Lower lobe of right lung (tissue), 2 donors: ENCODE results near the gene PDSS2. TPM values are rescaled to one million over a fixed set of nuclear protein-coding genes. Genes with fewer than 3 reads are reported as not detected.

Source experiments
- ATAC-seq, 2 donors: fragments of 200-7000 bp; cut with Tn5 transposase; one replicate each; pipeline ENCODE4 v1.9.1; 2020 to 2022; ENCODE audit warnings: mild to moderate bottlenecking in 2 of 2, moderate library complexity in 2 of 2
- DNase-seq: peaks from one replicate; pipeline ENCODE4 v3.0.0-alpha.2; 2020
- H3K27ac ChIP-seq: fragments of 200-600 bp; one replicate; pipeline ENCODE4 v1.8.0; 2022
- H3K27me3 ChIP-seq: fragments of 200-600 bp; one replicate; pipeline ENCODE4 v1.8.0; 2022; ENCODE audit warnings: low read depth
- H3K36me3 ChIP-seq: fragments of 200-600 bp; one replicate; pipeline ENCODE4 v1.8.0; 2022; ENCODE audit warnings: mild to moderate bottlenecking
- H3K4me1 ChIP-seq: fragments of 200-600 bp; one replicate; pipeline ENCODE4 v1.8.0; 2022
- H3K4me3 ChIP-seq: fragments of 200-600 bp; one replicate; pipeline ENCODE4 v1.8.0; 2022; ENCODE audit warnings: mild to moderate bottlenecking
- H3K9me3 ChIP-seq: fragments of 200-600 bp; one replicate; pipeline ENCODE4 v1.8.0; 2022
- intact Hi-C: fragments of 100-400 bp; cut with DNase I; formaldehyde crosslinking; loops from one replicate; pipeline ENCODE4 v1.11.0; 2022
- total RNA-seq: library from RNA; stranded (reverse); fragmentation: NEBNext Ultra II Directional; extraction: Animal tissue kit (Norgen Biotek cat#: 25700); gene quantifications from one replicate; pipeline ENCODE4 v1.2.1, GENCODE V29; 2021
- TF ChIP-seq, protein P1 (sequence below): fragments of 200-600 bp; IDR thresholded peaks from one replicate; pipeline ENCODE4 v1.8.0; 2022; ENCODE audit warnings: antibody characterized with exemption, mild to moderate bottlenecking
- donor health status: DM: no; HTN: yes; CAD: no; lungs with severe emphysema.

Gene PDSS2
- total RNA-seq, 1 donor from 2014 or later: 14.9 TPM

DNA sequence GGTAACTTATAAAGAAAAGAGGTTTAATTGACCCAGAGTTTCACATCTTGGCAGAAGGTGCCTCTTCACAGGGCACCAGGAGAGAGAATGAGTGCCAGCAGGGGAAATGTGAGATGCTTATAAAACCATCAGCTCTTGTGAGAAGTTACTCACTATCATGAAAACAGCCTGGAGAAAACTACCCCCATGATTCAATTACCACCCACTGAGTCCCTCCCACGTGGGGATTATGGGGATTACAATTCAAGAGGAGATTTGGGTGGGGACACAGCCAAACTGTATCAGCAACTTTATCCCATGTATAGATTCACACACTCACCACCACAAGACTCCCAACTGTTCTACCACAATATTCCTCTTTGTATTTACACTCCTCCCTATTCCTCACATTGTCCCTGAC lies 10.6 kb downstream of the PDSS2 start:
- no peaks in the 10 kb centered on the region for H3K4me1 ChIP-seq
- no peaks in the 10 kb centered on the region for H3K27me3 ChIP-seq
- TF ChIP-seq, protein P1, sequence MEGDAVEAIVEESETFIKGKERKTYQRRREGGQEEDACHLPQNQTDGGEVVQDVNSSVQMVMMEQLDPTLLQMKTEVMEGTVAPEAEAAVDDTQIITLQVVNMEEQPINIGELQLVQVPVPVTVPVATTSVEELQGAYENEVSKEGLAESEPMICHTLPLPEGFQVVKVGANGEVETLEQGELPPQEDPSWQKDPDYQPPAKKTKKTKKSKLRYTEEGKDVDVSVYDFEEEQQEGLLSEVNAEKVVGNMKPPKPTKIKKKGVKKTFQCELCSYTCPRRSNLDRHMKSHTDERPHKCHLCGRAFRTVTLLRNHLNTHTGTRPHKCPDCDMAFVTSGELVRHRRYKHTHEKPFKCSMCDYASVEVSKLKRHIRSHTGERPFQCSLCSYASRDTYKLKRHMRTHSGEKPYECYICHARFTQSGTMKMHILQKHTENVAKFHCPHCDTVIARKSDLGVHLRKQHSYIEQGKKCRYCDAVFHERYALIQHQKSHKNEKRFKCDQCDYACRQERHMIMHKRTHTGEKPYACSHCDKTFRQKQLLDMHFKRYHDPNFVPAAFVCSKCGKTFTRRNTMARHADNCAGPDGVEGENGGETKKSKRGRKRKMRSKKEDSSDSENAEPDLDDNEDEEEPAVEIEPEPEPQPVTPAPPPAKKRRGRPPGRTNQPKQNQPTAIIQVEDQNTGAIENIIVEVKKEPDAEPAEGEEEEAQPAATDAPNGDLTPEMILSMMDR: no peak
- peaks cover 15% of the 10 kb centered on the region for H3K9me3 ChIP-seq
- ATAC-seq (no peak), DNase-seq (no peak)
- intact Hi-C loops: no loop called here
- no peaks in the 10 kb centered on the region for H3K36me3 ChIP-seq
- no peak overlapping the region for H3K4me3 ChIP-seq
- H3K27ac ChIP-seq: no peak overlapping the region

DNA sequence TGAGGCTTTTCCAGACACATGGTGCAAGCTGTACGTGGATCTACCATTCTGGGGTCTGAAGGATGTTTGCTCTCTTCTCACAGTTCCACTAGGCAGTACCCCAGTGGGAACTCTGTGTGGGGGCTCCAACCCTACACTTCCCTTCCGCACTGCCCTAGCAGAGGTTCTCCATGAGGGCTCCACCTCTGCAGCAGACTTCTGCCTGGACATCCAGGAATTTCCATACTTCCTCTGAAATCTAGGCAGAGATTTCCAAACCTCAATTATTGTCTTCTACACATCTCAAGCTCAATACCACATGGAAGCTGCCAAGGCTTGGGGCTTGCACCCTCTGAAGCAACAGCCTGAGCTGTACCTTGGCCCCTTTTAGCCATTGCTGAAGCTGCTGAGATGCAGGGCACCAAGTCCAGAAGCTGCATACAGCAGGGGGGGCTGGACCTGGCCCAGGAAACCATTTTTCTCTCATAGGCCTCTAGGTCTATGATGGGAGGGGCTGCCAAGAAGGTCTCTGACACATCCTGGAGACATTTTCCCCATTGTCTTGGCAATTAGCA lies 11.6 kb downstream of the PDSS2 start:
- ATAC-seq (no peak), DNase-seq (no peak)
- intact Hi-C loops: no loop called here
- Histone ChIP-seq H3K4me3 (no peak overlapping the region), H3K36me3 (no peaks in the 10 kb centered on the region), H3K9me3 (peaks cover 15% of the 10 kb centered on the region), H3K27ac (no peak overlapping the region), H3K27me3 (no peaks in the 10 kb centered on the region), H3K4me1 (no peaks in the 10 kb centered on the region)
- TF ChIP-seq, protein P1: no peak

DNA sequence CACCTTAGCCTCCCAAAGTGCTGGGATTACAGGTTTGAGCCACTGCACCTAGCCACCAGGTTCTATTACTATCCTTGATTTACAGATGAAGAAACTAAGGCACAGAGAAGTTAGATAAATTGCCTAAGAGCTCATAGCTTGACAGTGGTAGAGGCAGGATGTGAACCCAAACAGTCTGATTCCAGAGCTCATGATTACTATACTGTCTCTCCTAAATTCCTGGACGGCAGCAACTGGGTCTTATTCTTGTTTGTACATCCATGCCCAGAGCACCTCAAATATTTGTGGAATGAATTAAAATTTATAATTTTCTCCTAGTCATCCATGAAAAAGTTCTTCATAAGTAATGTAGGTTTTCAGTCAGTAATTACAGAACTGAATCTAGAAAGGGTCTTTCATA lies 15.1 kb downstream of the PDSS2 start:
- TF ChIP-seq, protein P1: no peak
- H3K4me3 ChIP-seq: no peak overlapping the region
- H3K4me1 ChIP-seq: no peaks in the 10 kb centered on the region
- H3K27ac ChIP-seq: no peak overlapping the region
- DNase-seq (no peak), ATAC-seq (no peak)
- H3K36me3 ChIP-seq: no peaks in the 10 kb centered on the region
- no peaks in the 10 kb centered on the region for H3K27me3 ChIP-seq
- H3K9me3 ChIP-seq: peaks cover 15% of the 10 kb centered on the region
- intact Hi-C loops: no loop called here

DNA sequence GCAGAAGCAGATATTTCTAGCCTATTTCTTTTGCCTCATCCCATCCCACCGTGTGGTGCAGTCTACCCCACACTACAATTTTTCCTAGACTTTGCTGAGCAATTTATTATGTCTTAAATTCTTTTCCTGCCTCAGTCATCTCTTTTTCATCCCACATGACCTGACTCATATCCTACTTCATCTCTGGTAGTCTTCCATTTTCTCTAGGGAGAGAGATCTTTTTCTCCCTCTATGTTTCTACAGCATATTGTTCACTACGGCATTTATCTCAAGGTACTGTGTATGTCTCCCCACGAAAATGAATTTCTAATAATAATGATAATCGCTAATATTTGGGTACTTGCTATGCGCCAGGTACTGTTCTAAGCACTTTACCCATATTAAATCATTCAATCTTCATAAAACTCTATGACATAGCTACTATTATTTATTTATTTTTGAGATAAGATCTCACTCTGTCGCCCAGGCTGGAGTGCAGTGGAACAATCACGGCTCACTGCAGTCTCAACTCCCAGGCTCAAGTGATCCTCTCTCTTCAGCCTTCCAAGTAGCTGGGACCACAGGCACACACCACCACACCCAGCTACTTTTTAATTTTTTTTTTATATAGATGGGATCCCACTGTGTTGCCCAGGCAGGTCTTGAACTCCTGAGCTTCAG lies 15.6 kb downstream of the PDSS2 start:
- ATAC-seq: no peak
- Histone ChIP-seq H3K36me3 (no peaks in the 10 kb centered on the region), H3K4me1 (no peaks in the 10 kb centered on the region), H3K27me3 (no peaks in the 10 kb centered on the region), H3K27ac (no peak overlapping the region), H3K9me3 (peaks cover 15% of the 10 kb centered on the region), H3K4me3 (no peak overlapping the region)
- TF ChIP-seq, protein P1: no peak
- DNase-seq: no peak
- intact Hi-C loops: no loop called here

DNA sequence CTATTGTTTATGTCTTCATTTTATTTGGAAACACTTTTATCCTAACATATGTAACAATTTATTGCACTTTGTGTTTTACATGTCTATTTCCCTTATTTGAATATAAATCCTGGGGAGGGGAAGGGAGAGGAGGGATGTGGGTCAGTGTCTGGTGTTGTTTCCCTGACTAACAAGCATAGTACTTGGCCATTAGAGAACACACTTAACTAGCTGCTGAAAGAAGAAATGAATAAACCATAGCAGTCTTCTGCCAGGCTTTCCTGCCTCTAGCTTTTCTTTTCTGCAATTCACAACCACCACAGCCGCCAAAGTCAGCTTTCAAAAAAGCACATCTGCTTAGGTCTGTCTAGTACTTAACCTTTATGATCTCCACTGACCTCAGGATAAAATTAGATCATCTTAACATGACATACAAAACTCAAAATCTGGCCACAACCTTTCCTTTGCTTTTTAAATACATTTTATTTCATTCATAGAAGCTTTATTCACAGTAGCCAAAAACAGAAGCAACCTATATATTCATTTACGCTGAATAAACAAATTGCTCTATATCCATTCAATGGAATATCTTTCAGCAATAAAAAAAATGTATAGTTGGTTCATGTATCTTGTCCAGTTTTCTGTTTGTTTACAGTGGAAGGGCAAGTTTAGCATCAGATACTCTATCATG lies 16.3 kb downstream of the PDSS2 start:
- Histone ChIP-seq H3K27ac (no peak overlapping the region), H3K4me1 (no peaks in the 10 kb centered on the region), H3K4me3 (no peak overlapping the region), H3K27me3 (no peaks in the 10 kb centered on the region), H3K9me3 (peaks cover 11% of the 10 kb centered on the region), H3K36me3 (no peaks in the 10 kb centered on the region)
- no peak for ATAC-seq
- no peak for DNase-seq
- intact Hi-C loops: no loop called here
- TF ChIP-seq, protein P1: no peak
